PC-3 (cell line): ENCODE results near the gene ITGA8. TPM values are rescaled to one million over a fixed set of nuclear protein-coding genes. Genes with fewer than 3 reads are reported as not detected.

ENCODE experiments used
- ATAC-seq: fragments of 200-7000 bp; cut with Tn5 transposase; 2 replicates; pipeline ENCODE4 v1.9.1; 2020; ENCODE audit warnings: mild to moderate bottlenecking, moderate library complexity
- BruUV-seq: library from RNA; stranded (reverse); fragments of 400-500 nt; replicated peaks from 2 replicates; lab custom pipeline; 2021; lab: Mats Ljungman, UMichigan
- CTCF ChIA-PET: fragments of 300-600 bp; sonication (Branson Sonifier 250); formaldehyde crosslinking; loops from one replicate; lab custom pipeline; 2022; ENCODE audit warnings: antibody characterized with exemption; lab: Charles Lee
- POLR2A ChIA-PET: fragments of 300-600 bp; sonication (Branson Sonifier 250); formaldehyde crosslinking; loops from one replicate; lab custom pipeline; 2022; ENCODE audit warnings: antibody characterized with exemption; ENCODE audit not compliant: unreplicated experiment; lab: Charles Lee
- DNase-seq: peaks from one replicate; pipeline ENCODE4 v3.0.0-alpha.2; 2015
- H2AFZ ChIP-seq: fragments of 300-600 bp; sonication (generic); 2 replicates; pipeline ENCODE4 v1.6.0; 2016; ENCODE audit warnings: antibody characterized with exemption, low read length
- H3F3A ChIP-seq: fragments of 300-600 bp; sonication (generic); one replicate; pipeline ENCODE4 v1.6.0; 2017; ENCODE audit warnings: antibody characterized with exemption, low read length, control low read depth, mild to moderate bottlenecking; ENCODE audit not compliant: unreplicated experiment
- H3K27ac ChIP-seq: fragments of 300-600 bp; sonication (generic); 2 replicates; pipeline ENCODE4 v1.5.1; 2016; ENCODE audit warnings: mild to moderate bottlenecking, low read length
- H3K27me3 ChIP-seq: fragments of 300-600 bp; sonication (generic); 2 replicates; pipeline ENCODE4 v1.6.1; 2016; ENCODE audit warnings: low read length, mixed read lengths
- H3K36me3 ChIP-seq: fragments of 300-600 bp; sonication (generic); 2 replicates; pipeline ENCODE4 v1.6.1; 2016; ENCODE audit warnings: low read depth, mixed run types, low read length, mixed read lengths
- H3K4me1 ChIP-seq: fragments of 300-600 bp; sonication (generic); 2 replicates; pipeline ENCODE4 v1.5.1; 2016; ENCODE audit warnings: low read length; ENCODE audit not compliant: insufficient read depth
- H3K4me2 ChIP-seq: fragments of 300-600 bp; sonication (generic); 2 replicates; pipeline ENCODE4 v1.6.0; 2016; ENCODE audit warnings: low read length
- H3K4me3 ChIP-seq: fragments of 300-600 bp; sonication (generic); 2 replicates; pipeline ENCODE4 v1.5.1; 2016; ENCODE audit warnings: mild to moderate bottlenecking, low read length, mixed read lengths
- H3K79me2 ChIP-seq: fragments of 300-600 bp; sonication (generic); 2 replicates; pipeline ENCODE4 v1.6.1; 2017; ENCODE audit warnings: low read length, mixed read lengths
- H3K9ac ChIP-seq: fragments of 300-600 bp; sonication (generic); 2 replicates; pipeline ENCODE4 v1.6.0; 2016; ENCODE audit warnings: mild to moderate bottlenecking, low read length
- H3K9me2 ChIP-seq: fragments of 300-600 bp; sonication (generic); replicated peaks from 2 replicates; pipeline ENCODE4 v1.6.1; 2016; ENCODE audit warnings: mixed run types, low read length, mixed read lengths
- H3K9me3 ChIP-seq: fragments of 300-600 bp; sonication (generic); 2 replicates; pipeline ENCODE4 v1.6.1; 2016; ENCODE audit warnings: low read length, mixed read lengths
- H4K20me1 ChIP-seq: fragments of 300-600 bp; sonication (generic); 2 replicates; pipeline ENCODE4 v1.6.1; 2016; ENCODE audit warnings: low read length, mixed read lengths
- CTCF ChIP-seq: fragments of 300-600 bp; sonication (generic); conservative IDR thresholded peaks from 2 replicates; pipeline ENCODE4 v1.5.1; 2017; ENCODE audit warnings: antibody characterized with exemption, low read depth, mild to moderate bottlenecking, low read length
- EZH2 ChIP-seq: fragments of 300-600 bp; sonication (generic); IDR thresholded peaks from one replicate; pipeline ENCODE4 v1.6.1; 2017; ENCODE audit warnings: antibody characterized with exemption, mild to moderate bottlenecking, low read length; ENCODE audit not compliant: unreplicated experiment
- EZH2phosphoT487 ChIP-seq: fragments of 300-600 bp; sonication (generic); IDR thresholded peaks from 2 replicates; pipeline ENCODE4 v1.6.1; 2018; ENCODE audit warnings: mild to moderate bottlenecking, antibody characterized with exemption, low read length, borderline replicate concordance
- intact Hi-C: fragments of 100-400 bp; cut with micrococcal nuclease; formaldehyde crosslinking; loops from 2 replicates; pipeline ENCODE4 v1.9.0; 2023
- total RNA-seq: library from RNA; depleted of rRNA; stranded (reverse); fragments of >200 nt; gene quantifications from 2 replicates; pipeline ENCODE4 v1.2.3, GENCODE V29; 2014

The ITGA8 gene
- total RNA-seq, 1 experiment from 2014 or later, result not detected

- Histone ChIP-seq H3K9ac (no peak overlapping the region), H2AFZ (no peak overlapping the region), H3K36me3 (no peaks in the 10 kb centered on the region), H4K20me1 (no peaks in the 10 kb centered on the region), H3K27me3 (no peaks in the 10 kb centered on the region), H3K4me2 (no peak overlapping the region), H3K4me1 (peaks cover 6% of the 10 kb centered on the region; the same call in 1 of the 2 replicates), H3K27ac (no peak overlapping the region), H3K9me2 (no peaks in the 10 kb centered on the region), H3F3A (no peaks in the 10 kb centered on the region), H3K9me3 (no peaks in the 10 kb centered on the region), H3K4me3 (no peak overlapping the region), H3K79me2 (no peaks in the 10 kb centered on the region)
- no peak for TF ChIP-seq EZH2phosphoT487
- TF ChIP-seq CTCF, result no peak
- TF ChIP-seq EZH2, result no peak
- POLR2A ChIA-PET, result no interaction called here
- no peak for DNase-seq
- BruUV-seq, result no TSS peak
- ATAC-seq, result no peak
- CTCF ChIA-PET, result no interaction called here
- intact Hi-C loops, result no loop called here
These were observed 20.5 kb upstream of the ITGA8 start for GRCh38 chr10:15740261-15740660.

GRCh38 chr10:15739254-15739970, 19.7 kb upstream of the ITGA8 start:
- no peak overlapping the region for H3K4me3 ChIP-seq
- peaks cover 6% of the 10 kb centered on the region; the same call in 1 of the 2 replicates for H3K4me1 ChIP-seq
- H3K9ac ChIP-seq, result no peak overlapping the region
- H3K9me3 ChIP-seq, result no peaks in the 10 kb centered on the region
- H3K79me2 ChIP-seq, result no peaks in the 10 kb centered on the region
- no peaks in the 10 kb centered on the region for H3K36me3 ChIP-seq
- H2AFZ ChIP-seq, result no peak overlapping the region
- POLR2A ChIA-PET, result no interaction called here
- no peaks in the 10 kb centered on the region for H3K27me3 ChIP-seq
- H3K9me2 ChIP-seq, result no peaks in the 10 kb centered on the region
- no peak for TF ChIP-seq EZH2phosphoT487
- no peak for TF ChIP-seq EZH2
- no peak for TF ChIP-seq CTCF
- intact Hi-C loops, result no loop called here
- DNase-seq (peak; percentile 6), ATAC-seq (no peak)
- no peak overlapping the region for H3K4me2 ChIP-seq
- CTCF ChIA-PET, result no interaction called here
- H3K27ac ChIP-seq, result no peak overlapping the region
- H3F3A ChIP-seq, result no peaks in the 10 kb centered on the region
- no peaks in the 10 kb centered on the region for H4K20me1 ChIP-seq
- BruUV-seq, result no TSS peak

- ChIA-PET POLR2A (no interaction called here), CTCF (no interaction called here)
- intact Hi-C loops, result no loop called here
- Histone ChIP-seq H3K9ac (no peak overlapping the region), H3K27ac (no peak overlapping the region), H2AFZ (no peak overlapping the region), H3K9me3 (no peaks in the 10 kb centered on the region), H3K4me3 (no peak overlapping the region), H3K4me1 (peaks cover 5% of the 10 kb centered on the region; the same call in 1 of the 2 replicates), H3K79me2 (no peaks in the 10 kb centered on the region), H4K20me1 (no peaks in the 10 kb centered on the region), H3F3A (no peaks in the 10 kb centered on the region), H3K9me2 (no peaks in the 10 kb centered on the region), H3K27me3 (no peaks in the 10 kb centered on the region), H3K36me3 (no peaks in the 10 kb centered on the region), H3K4me2 (no peak overlapping the region)
- ATAC-seq (no peak), DNase-seq (no peak)
- TF ChIP-seq EZH2 (no peak), CTCF (no peak), EZH2phosphoT487 (no peak)
- BruUV-seq, result no TSS peak
These were observed 18.7 kb upstream of the ITGA8 start for GRCh38 chr10:15738270-15738925.
